ENCODE measurements around the gene MAML3. TPM values are rescaled to one million over a fixed set of nuclear protein-coding genes. Genes with fewer than 3 reads are reported as not detected.

MAML3 gene
- total RNA-seq, 1 experiment from 2014 or later = 12.1 TPM

- H3K27me3 ChIP-seq (replicated peaks; ENCODE audit: control insufficient read depth, insufficient read depth, low read length) = no peaks in the 10 kb centered on the region
- no peak overlapping the region for H3K27ac Mint-ChIP-seq (ENCODE audit: unreplicated experiment)
- no peaks in the 10 kb centered on the region for H3K4me1 ChIP-seq
- no peaks in the 10 kb centered on the region for H3K4me1 Mint-ChIP-seq (ENCODE audit: low read depth, unreplicated experiment)
- H3K36me3 ChIP-seq (ENCODE audit: control insufficient read depth, insufficient read depth, low read length) = no peaks in the 10 kb centered on the region
- POLR2A ChIA-PET = no interaction called here
- DNase-seq = no peak
- no TSS peak for BruUV-seq (replicated peaks)
- TF ChIP-seq, protein P1, sequence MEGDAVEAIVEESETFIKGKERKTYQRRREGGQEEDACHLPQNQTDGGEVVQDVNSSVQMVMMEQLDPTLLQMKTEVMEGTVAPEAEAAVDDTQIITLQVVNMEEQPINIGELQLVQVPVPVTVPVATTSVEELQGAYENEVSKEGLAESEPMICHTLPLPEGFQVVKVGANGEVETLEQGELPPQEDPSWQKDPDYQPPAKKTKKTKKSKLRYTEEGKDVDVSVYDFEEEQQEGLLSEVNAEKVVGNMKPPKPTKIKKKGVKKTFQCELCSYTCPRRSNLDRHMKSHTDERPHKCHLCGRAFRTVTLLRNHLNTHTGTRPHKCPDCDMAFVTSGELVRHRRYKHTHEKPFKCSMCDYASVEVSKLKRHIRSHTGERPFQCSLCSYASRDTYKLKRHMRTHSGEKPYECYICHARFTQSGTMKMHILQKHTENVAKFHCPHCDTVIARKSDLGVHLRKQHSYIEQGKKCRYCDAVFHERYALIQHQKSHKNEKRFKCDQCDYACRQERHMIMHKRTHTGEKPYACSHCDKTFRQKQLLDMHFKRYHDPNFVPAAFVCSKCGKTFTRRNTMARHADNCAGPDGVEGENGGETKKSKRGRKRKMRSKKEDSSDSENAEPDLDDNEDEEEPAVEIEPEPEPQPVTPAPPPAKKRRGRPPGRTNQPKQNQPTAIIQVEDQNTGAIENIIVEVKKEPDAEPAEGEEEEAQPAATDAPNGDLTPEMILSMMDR (IDR thresholded peaks at IDR 0.05; ENCODE audit: insufficient read depth in 1 of 2, low read depth in 1 of 2, low read length in 1 of 2, severe bottlenecking in 1 of 2, unreplicated experiment in 1 of 2) = no peak
- H3K4me3 ChIP-seq (ENCODE audit: low read depth, low read length) = no peak overlapping the region
- H3K36me3 Mint-ChIP-seq (ENCODE audit: insufficient read depth, unreplicated experiment) = no peaks in the 10 kb centered on the region
- no peaks in the 10 kb centered on the region for H3K27me3 Mint-ChIP-seq (ENCODE audit: insufficient read depth, unreplicated experiment)
- CTCF ChIA-PET = no interaction called here
- H3K9me3 ChIP-seq = no peaks in the 10 kb centered on the region
- intact Hi-C loops (cut with micrococcal nuclease; ENCODE audit: unreplicated experiment) = no loop called here
- no peaks in the 10 kb centered on the region for H3K9me3 Mint-ChIP-seq (ENCODE audit: unreplicated experiment)
- H3K4me3 Mint-ChIP-seq (ENCODE audit: unreplicated experiment) = no peak overlapping the region
Measured at GRCh38 chr4:140168936-140169335, 15.0 kb upstream of the MAML3 start.

GRCh38 chr4:140168474-140168873, 14.5 kb upstream of the MAML3 start:
- Mint-ChIP-seq H3K36me3 (ENCODE audit: insufficient read depth, unreplicated experiment) (no peaks in the 10 kb centered on the region), H3K4me3 (ENCODE audit: unreplicated experiment) (no peak overlapping the region), H3K27ac (ENCODE audit: unreplicated experiment) (no peak overlapping the region), H3K27me3 (ENCODE audit: insufficient read depth, unreplicated experiment) (no peaks in the 10 kb centered on the region), H3K9me3 (ENCODE audit: unreplicated experiment) (no peaks in the 10 kb centered on the region), H3K4me1 (ENCODE audit: low read depth, unreplicated experiment) (no peaks in the 10 kb centered on the region)
- ChIA-PET CTCF (no interaction called here), POLR2A (no interaction called here)
- no peak for DNase-seq
- Histone ChIP-seq H3K4me3 (ENCODE audit: low read depth, low read length) (no peak overlapping the region), H3K9me3 (no peaks in the 10 kb centered on the region), H3K27me3 (replicated peaks; ENCODE audit: control insufficient read depth, insufficient read depth, low read length) (no peaks in the 10 kb centered on the region), H3K4me1 (no peaks in the 10 kb centered on the region), H3K36me3 (ENCODE audit: control insufficient read depth, insufficient read depth, low read length) (no peaks in the 10 kb centered on the region)
- no TSS peak for BruUV-seq (replicated peaks)
- TF ChIP-seq, protein P1 (IDR thresholded peaks at IDR 0.05; ENCODE audit: insufficient read depth in 1 of 2, low read depth in 1 of 2, low read length in 1 of 2, severe bottlenecking in 1 of 2, unreplicated experiment in 1 of 2) = no peak
- intact Hi-C loops (cut with micrococcal nuclease; ENCODE audit: unreplicated experiment) = no loop called here

DNA sequence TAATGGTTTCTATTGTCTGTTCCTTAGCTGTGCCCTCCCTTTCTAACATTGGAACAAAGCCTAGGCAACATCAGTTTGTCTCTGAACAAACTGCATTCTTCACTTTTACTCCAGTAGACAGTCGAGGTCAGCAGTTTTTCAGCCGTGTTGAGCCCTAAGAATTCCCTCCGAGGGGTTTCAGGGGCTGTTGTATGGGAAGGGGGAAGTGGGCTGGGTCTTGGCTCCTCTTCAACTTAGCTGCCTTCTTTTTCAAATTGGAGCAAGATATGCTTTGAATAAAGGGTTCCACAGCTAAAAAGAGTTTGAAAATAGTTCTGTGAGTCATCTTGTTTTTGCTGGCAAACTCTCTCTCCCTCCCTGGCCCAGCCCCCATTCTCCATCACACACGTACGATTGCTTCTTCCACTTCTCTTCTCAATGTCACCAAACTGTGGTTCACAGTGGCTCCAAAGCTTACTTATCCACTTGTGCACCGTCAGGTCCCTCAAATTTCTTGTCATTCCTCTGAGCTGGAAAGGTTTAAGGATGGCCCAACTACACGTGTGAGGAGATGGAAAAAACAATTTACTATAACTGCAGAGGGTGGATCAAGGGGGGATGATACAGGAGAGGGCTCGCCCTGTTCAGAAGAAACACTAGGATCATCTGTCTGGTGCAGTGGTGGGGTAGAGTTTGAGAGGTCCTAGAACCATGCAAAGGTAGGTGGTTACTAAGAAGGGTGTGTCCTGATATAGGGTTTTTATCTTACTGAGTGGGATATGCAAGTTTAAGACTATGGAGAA, 9.2 kb upstream of the MAML3 start:
- no peak overlapping the region for H3K4me3 Mint-ChIP-seq (ENCODE audit: unreplicated experiment)
- CTCF ChIA-PET = no interaction called here

More for the DNA sequence above, 9.2 kb upstream of the MAML3 start:
- Histone ChIP-seq H3K4me3 (ENCODE audit: low read depth, low read length) (no peak overlapping the region), H3K9me3 (no peaks in the 10 kb centered on the region), H3K4me1 (no peaks in the 10 kb centered on the region), H3K27me3 (replicated peaks; ENCODE audit: control insufficient read depth, insufficient read depth, low read length) (no peaks in the 10 kb centered on the region), H3K36me3 (ENCODE audit: control insufficient read depth, insufficient read depth, low read length) (no peaks in the 10 kb centered on the region)
- H3K36me3 Mint-ChIP-seq (ENCODE audit: insufficient read depth, unreplicated experiment) = no peaks in the 10 kb centered on the region
- DNase-seq = no peak
- intact Hi-C loops (cut with micrococcal nuclease; ENCODE audit: unreplicated experiment) = no loop called here
- no peaks in the 10 kb centered on the region for H3K4me1 Mint-ChIP-seq (ENCODE audit: low read depth, unreplicated experiment)
- H3K27ac Mint-ChIP-seq (ENCODE audit: unreplicated experiment) = no peak overlapping the region
- H3K9me3 Mint-ChIP-seq (ENCODE audit: unreplicated experiment) = no peaks in the 10 kb centered on the region
- H3K27me3 Mint-ChIP-seq (ENCODE audit: insufficient read depth, unreplicated experiment) = no peaks in the 10 kb centered on the region
- TF ChIP-seq, protein P1 (IDR thresholded peaks at IDR 0.05; ENCODE audit: insufficient read depth in 1 of 2, low read depth in 1 of 2, low read length in 1 of 2, severe bottlenecking in 1 of 2, unreplicated experiment in 1 of 2) = no peak
- no TSS peak for BruUV-seq (replicated peaks)
- POLR2A ChIA-PET = no interaction called here

Data from Caco-2 (cell line).